ENCODE results near the gene DSG3.

Gene DSG3, protein sequence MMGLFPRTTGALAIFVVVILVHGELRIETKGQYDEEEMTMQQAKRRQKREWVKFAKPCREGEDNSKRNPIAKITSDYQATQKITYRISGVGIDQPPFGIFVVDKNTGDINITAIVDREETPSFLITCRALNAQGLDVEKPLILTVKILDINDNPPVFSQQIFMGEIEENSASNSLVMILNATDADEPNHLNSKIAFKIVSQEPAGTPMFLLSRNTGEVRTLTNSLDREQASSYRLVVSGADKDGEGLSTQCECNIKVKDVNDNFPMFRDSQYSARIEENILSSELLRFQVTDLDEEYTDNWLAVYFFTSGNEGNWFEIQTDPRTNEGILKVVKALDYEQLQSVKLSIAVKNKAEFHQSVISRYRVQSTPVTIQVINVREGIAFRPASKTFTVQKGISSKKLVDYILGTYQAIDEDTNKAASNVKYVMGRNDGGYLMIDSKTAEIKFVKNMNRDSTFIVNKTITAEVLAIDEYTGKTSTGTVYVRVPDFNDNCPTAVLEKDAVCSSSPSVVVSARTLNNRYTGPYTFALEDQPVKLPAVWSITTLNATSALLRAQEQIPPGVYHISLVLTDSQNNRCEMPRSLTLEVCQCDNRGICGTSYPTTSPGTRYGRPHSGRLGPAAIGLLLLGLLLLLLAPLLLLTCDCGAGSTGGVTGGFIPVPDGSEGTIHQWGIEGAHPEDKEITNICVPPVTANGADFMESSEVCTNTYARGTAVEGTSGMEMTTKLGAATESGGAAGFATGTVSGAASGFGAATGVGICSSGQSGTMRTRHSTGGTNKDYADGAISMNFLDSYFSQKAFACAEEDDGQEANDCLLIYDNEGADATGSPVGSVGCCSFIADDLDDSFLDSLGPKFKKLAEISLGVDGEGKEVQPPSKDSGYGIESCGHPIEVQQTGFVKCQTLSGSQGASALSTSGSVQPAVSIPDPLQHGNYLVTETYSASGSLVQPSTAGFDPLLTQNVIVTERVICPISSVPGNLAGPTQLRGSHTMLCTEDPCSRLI

GRCh38 chr18:31447530-31448191 is at the start of gene DSG3:
Gene DSG3, plus strand, starts transcription at chr18:31447741. Its CDS starts 137 bp downstream, at chr18:31447878.
- no peak within 1 kb of the TSS for H3K4me3 ChIP-seq (replicated peaks; ENCODE audit: low read depth, low read length)
- DNase-seq (ENCODE audit: low read depth): no peak
- TF ChIP-seq CTCF (IDR thresholded peaks at IDR 0.05; ENCODE audit: low read length, missing control alignments): no peak

DNA sequence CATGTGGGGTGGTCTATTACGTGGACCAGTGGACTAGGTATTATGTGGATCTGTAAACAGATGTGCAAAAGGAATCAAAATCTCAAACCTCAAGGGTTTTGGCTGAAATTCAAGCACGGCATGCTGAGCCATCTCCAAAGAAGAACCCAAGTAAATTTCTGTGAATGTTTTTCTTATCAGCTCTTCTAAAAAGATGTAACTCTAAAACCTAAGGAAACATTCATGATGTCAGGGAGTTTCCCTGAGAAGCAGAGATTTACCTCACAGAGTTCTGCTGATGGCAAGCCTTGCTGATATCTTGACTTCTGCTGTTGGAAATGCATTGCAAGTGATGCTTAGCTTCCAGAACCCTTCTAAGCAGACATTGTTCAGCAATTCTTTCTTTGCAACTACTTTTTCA is 49.4 kb upstream of the DSG3 start:
- peak; percentile 13 for DNase-seq (ENCODE audit: low read depth)
- H3K4me3 ChIP-seq (replicated peaks; ENCODE audit: low read depth, low read length): no peak overlapping the region
- no peak for TF ChIP-seq CTCF (IDR thresholded peaks at IDR 0.05; ENCODE audit: low read length, missing control alignments)

- DNase-seq (ENCODE audit: low read depth): no peak
- H3K4me3 ChIP-seq (replicated peaks; ENCODE audit: low read depth, low read length): no peak overlapping the region
- TF ChIP-seq CTCF (IDR thresholded peaks at IDR 0.05; ENCODE audit: low read length, missing control alignments): no peak
These were observed 48.1 kb upstream of the DSG3 start for GRCh38 chr18:31399306-31400032.

- DNase-seq (ENCODE audit: low read depth): no peak
- H3K4me3 ChIP-seq (replicated peaks; ENCODE audit: low read depth, low read length): no peak overlapping the region
These were observed 46.1 kb upstream of the DSG3 start for GRCh38 chr18:31401156-31402025.

GRCh38 chr18:31402026-31402373 is 45.5 kb upstream of the DSG3 start:
- no peak overlapping the region for H3K4me3 ChIP-seq (replicated peaks; ENCODE audit: low read depth, low read length)
- no peak for TF ChIP-seq CTCF (IDR thresholded peaks at IDR 0.05; ENCODE audit: low read length, missing control alignments)
- no peak for DNase-seq (ENCODE audit: low read depth)

More at GRCh38 chr18:31401156-31402025, 46.1 kb upstream of the DSG3 start:
- no peak for TF ChIP-seq CTCF (IDR thresholded peaks at IDR 0.05; ENCODE audit: low read length, missing control alignments)

Data from fibroblast of pulmonary artery (primary cell).